Thyroid gland (tissue), 4 donors: ENCODE data around the gene SLC6A3. TPM values are rescaled to one million over a fixed set of nuclear protein-coding genes. Genes with fewer than 3 reads are reported as not detected.

Experiments
- DNase-seq, 2 donors: peaks; one replicate each; pipeline ENCODE4 v3.0.0-alpha.2; 2019
- H3K27ac ChIP-seq, 3 donors: fragments of 200-600 bp; sonication (generic); 1 replicate in 2 of 3; 2 replicates in 1 of 3; pipeline ENCODE4 v1.5.1; 2016 to 2019; ENCODE audit warnings: mild to moderate bottlenecking in 1 of 3, moderate library complexity in 1 of 3
- H3K27me3 ChIP-seq: fragments of 200-600 bp; sonication (generic); one replicate; pipeline ENCODE4 v1.5.1; 2019
- H3K36me3 ChIP-seq, 2 donors: fragments of 200-600 bp; sonication (generic); one replicate each; pipeline ENCODE4 v1.5.1; 2016 to 2019
- H3K4me1 ChIP-seq, 2 donors: fragments of 200-600 bp; sonication (generic); one replicate each; pipeline ENCODE4 v1.5.1; 2017 to 2019
- H3K4me3 ChIP-seq, 3 donors: fragments of 200-600 bp; sonication (generic); replicated peaks in 1 of 3; 1 replicate in 2 of 3; 2 replicates in 1 of 3; pipeline ENCODE4 v1.5.1; 2016; ENCODE audit warnings: mild to moderate bottlenecking in 1 of 3
- H3K9me3 ChIP-seq: fragments of 200-600 bp; sonication (generic); one replicate; pipeline ENCODE4 v1.5.1; 2017
- POLR2A ChIP-seq, 2 donors: fragments of 450-650 bp; IDR thresholded peaks; one replicate each; pipeline ENCODE4 v1.6.1; 2017; ENCODE audit warnings: antibody characterized with exemption in 2 of 2, mild to moderate bottlenecking in 2 of 2, moderate library complexity in 1 of 2
- WGBS, 2 donors: methylation state at CpG; one replicate each; pipeline ENCODE4 v1.1.5; 2017; 5-methylcytosine and 5-hydroxymethylcytosine counted together
- intact Hi-C: fragments of 100-400 bp; cut with DNase I; formaldehyde crosslinking; loops from one replicate; pipeline ENCODE4 v1.15.1; 2023
- total RNA-seq, 4 donors: library from RNA; depleted of rRNA; stranded (reverse); fragments of >200 nt; gene quantifications; one replicate each; pipeline ENCODE4 v1.2.3, GENCODE V29; 2016
- TF ChIP-seq, protein P1 (sequence below), 6 experiments: fragments of 200-600 bp in 3 of 6; fragments of 450-650 bp in 3 of 6; sonication (generic) in 3 of 6; IDR thresholded peaks; one replicate each; pipeline ENCODE4 v1.5.1; 2016 to 2019; ENCODE audit warnings: antibody characterized with exemption in 6 of 6, mild to moderate bottlenecking in 2 of 6, inconsistent platforms in 1 of 6, moderate library complexity in 1 of 6

The SLC6A3 gene
- total RNA-seq, 4 donors from 2014 or later, result 0.54 to 0.67 (median 0.54) TPM; not detected in 1

DNA sequence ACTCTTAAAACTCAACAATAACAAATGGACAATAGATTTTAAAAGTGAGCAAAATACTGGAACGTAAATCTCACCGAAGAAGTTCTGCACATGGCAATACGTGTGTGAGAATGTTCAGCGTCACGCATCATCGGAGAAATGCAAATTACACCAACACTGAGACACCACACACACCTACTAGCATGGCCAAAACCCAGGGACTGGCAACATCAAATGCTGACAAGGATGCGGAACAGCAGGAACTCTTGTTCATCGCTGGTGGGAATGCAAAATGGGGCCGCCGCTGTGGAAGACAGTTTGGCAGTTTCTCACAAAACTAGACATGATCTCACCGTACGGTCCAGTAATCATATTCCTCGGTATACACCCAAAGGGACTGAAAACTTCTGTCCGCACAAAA, 78.7 kb downstream of the SLC6A3 start:
- no peak overlapping the region for H3K27ac ChIP-seq
- WGBS, 2 donors, result 85 to 86% methylated on average over 14 of the region's 14 CpGs
- H3K4me3 ChIP-seq, result no peak overlapping the region
- no peaks in the 10 kb centered on the region for H3K9me3 ChIP-seq
- no peaks in the 10 kb centered on the region for H3K4me1 ChIP-seq
- TF ChIP-seq, protein P1, sequence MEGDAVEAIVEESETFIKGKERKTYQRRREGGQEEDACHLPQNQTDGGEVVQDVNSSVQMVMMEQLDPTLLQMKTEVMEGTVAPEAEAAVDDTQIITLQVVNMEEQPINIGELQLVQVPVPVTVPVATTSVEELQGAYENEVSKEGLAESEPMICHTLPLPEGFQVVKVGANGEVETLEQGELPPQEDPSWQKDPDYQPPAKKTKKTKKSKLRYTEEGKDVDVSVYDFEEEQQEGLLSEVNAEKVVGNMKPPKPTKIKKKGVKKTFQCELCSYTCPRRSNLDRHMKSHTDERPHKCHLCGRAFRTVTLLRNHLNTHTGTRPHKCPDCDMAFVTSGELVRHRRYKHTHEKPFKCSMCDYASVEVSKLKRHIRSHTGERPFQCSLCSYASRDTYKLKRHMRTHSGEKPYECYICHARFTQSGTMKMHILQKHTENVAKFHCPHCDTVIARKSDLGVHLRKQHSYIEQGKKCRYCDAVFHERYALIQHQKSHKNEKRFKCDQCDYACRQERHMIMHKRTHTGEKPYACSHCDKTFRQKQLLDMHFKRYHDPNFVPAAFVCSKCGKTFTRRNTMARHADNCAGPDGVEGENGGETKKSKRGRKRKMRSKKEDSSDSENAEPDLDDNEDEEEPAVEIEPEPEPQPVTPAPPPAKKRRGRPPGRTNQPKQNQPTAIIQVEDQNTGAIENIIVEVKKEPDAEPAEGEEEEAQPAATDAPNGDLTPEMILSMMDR (IDR thresholded peaks at IDR 0.05), result no peak
- TF ChIP-seq POLR2A (IDR thresholded peaks at IDR 0.05), result no peak
- no peak for DNase-seq
- intact Hi-C loops, result no loop called here
- H3K36me3 ChIP-seq, result no peaks in the 10 kb centered on the region
- H3K27me3 ChIP-seq, result no peaks in the 10 kb centered on the region

DNA sequence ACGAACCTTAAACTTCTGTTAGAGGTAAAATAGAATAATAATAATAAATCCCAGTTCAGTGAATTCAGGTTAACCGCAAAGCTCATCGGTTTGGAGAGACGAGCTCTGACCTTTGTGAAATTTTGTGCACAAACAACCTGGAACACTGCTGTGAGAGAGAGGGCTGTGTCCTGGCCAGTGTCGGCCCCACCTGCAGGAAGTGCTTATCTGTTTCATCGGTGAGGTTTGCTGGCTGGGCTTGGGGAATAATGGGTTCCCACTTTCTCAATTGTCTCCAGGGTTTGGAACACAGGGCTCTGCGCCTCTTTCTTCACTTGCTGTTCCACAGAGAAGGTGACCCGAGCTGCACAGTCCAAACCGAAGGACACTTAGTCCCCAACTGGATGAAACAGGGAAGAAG, 81.0 kb downstream of the SLC6A3 start:
- Histone ChIP-seq H3K27ac (no peak overlapping the region), H3K4me1 (no peaks in the 10 kb centered on the region), H3K27me3 (no peaks in the 10 kb centered on the region), H3K9me3 (no peaks in the 10 kb centered on the region), H3K36me3 (no peaks in the 10 kb centered on the region), H3K4me3 (no peak overlapping the region)
- no peak for DNase-seq
- intact Hi-C loops, result no loop called here
- TF ChIP-seq POLR2A (IDR thresholded peaks at IDR 0.05), result no peak
- TF ChIP-seq, protein P1 (IDR thresholded peaks at IDR 0.05), result no peak
- whole genome bisulfite sequencing, 2 donors, result 69 to 77% methylated on average over 9 of the region's 9 CpGs

DNA sequence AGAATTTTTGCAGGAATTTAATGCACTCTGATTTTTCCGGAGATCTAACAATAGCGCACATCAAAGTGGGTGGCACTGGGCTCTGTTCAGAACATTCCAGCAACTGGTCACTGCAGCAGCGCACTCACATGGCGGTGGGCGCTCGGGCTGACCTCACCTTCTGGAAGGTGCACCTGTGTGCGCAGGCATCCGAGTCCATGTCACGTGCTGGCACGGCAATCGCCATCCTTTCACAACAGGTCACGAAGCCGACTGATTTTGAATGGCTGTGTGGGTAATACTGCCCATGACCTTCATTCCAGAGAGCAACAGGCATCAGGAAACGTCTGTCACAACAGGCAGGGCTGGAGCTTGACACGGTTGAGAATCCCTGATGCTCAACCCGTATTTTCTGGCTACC, 81.7 kb downstream of the SLC6A3 start:
- no peak overlapping the region for H3K27ac ChIP-seq
- intact Hi-C loops, result no loop called here
- no peaks in the 10 kb centered on the region for H3K9me3 ChIP-seq
- WGBS, 2 donors, result 70 to 77% methylated on average over 13 to 16 of the region's 16 CpGs
- H3K4me1 ChIP-seq, result no peaks in the 10 kb centered on the region
- no peaks in the 10 kb centered on the region for H3K27me3 ChIP-seq
- H3K4me3 ChIP-seq, result no peak overlapping the region
- no peak for DNase-seq
- H3K36me3 ChIP-seq, result no peaks in the 10 kb centered on the region
- TF ChIP-seq, protein P1 (IDR thresholded peaks at IDR 0.05), result no peak
- TF ChIP-seq POLR2A (IDR thresholded peaks at IDR 0.05), result no peak

DNA sequence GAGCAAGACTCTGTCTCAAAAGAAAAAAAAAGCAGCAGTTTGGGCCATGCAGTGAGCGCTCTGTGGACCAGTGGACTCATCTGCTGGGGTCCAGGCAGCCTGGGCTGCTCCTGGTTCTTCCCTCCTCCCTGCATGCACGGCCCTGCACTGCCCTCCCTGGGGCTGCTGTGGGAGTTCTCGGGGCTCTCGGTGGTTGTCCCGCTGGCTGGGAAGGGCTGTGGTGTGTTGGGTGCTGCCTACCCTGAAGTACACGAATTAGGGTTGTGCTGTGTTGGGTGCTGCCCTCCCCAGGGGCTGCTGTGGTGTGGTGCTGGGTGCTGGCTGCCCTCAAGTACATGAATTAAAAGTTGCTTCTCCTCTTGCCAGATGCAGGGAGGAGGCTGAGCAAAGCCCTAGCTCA, 82.1 kb downstream of the SLC6A3 start:
- Histone ChIP-seq H3K9me3 (no peaks in the 10 kb centered on the region), H3K4me3 (no peak overlapping the region), H3K27me3 (no peaks in the 10 kb centered on the region), H3K27ac (no peak overlapping the region), H3K36me3 (no peaks in the 10 kb centered on the region), H3K4me1 (no peaks in the 10 kb centered on the region)
- WGBS, 2 donors, result 29 to 39% methylated on average over 5 to 6 of the region's 6 CpGs
- intact Hi-C loops, result no loop called here
- no peak for DNase-seq
- TF ChIP-seq, protein P1 (IDR thresholded peaks at IDR 0.05), result no peak
- no peak for TF ChIP-seq POLR2A (IDR thresholded peaks at IDR 0.05)

DNA sequence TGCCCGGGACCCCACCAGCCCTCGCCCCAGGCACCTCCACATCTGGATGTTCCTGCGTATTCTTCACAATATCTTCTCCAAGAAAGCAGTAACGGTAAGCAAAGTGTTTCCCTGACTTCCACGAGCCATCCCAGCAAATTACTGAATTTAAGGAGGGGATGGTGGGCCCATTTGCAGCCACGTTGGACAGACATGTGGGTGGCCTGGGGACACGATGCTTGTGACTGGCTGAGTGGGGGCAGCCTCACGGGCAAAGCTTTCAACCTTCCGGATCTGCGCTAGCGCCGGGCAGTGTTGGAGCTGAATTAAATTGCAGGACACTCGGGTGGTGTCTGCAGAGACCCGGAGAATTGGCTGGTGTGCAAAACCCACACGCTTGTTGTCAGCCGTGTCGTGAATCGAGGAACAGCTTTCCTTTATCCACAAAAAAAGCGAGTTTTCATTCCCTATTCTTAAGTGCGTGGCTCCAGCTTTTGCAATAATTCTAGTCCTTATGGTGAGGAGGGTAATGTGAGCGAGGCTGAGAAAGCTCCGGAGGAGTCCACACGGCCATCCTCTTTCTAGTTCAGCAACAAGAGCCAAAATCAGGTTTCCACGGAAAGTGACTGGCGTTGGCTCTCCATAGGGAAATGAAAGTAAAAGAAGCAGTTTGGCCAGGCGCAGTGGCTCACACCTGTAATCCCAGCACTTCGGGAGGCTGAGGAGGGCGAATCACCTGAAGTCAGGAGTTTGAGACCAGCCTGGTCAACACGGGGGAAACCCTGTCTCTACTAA, 82.8 kb downstream of the SLC6A3 start:
- H3K27me3 ChIP-seq, result no peaks in the 10 kb centered on the region

More for the DNA sequence above, 82.8 kb downstream of the SLC6A3 start:
- Histone ChIP-seq H3K27ac (no peak overlapping the region), H3K4me3 (no peak overlapping the region), H3K4me1 (no peaks in the 10 kb centered on the region), H3K36me3 (no peaks in the 10 kb centered on the region), H3K9me3 (no peaks in the 10 kb centered on the region)
- no peak for DNase-seq
- TF ChIP-seq, protein P1 (IDR thresholded peaks at IDR 0.05), result no peak
- TF ChIP-seq POLR2A (IDR thresholded peaks at IDR 0.05), result no peak
- 78 to 83% methylated on average over 25 to 29 of the region's 29 CpGs for WGBS, 2 donors
- intact Hi-C loops, result no loop called here
